Prostate gland (tissue), 2 donors: Measurements from ENCODE around the gene RAB1A. TPM values are rescaled to one million over a fixed set of nuclear protein-coding genes. Genes with fewer than 3 reads are reported as not detected.
"Not testable (repeated sequence)": the region's sequence is repeated elsewhere in the genome, so short reads cannot be mapped to it uniquely, and the experiment has no call there.

ENCODE experiments used
- DNase-seq: peaks from one replicate; pipeline ENCODE4 v3.0.0-alpha.2; 2019; ENCODE audit warnings: low spot score
- H3K27ac ChIP-seq, 2 donors: fragments of 200-600 bp; sonication (generic); 2 replicates each; pipeline ENCODE4 v1.5.1; 2017 to 2019
- H3K27me3 ChIP-seq: fragments of 200-600 bp; sonication (generic); replicated peaks from 2 replicates; pipeline ENCODE4 v1.5.1; 2019; ENCODE audit not compliant: insufficient read depth
- H3K36me3 ChIP-seq, 2 donors: fragments of 200-600 bp; sonication (generic); 1 replicate in 1 of 2; 2 replicates in 1 of 2; pipeline versions ENCODE4 v1.5.1 to v1.8.1; 2017 to 2019
- H3K4me1 ChIP-seq: fragments of 200-600 bp; sonication (generic); replicated peaks from 2 replicates; pipeline ENCODE4 v1.5.1; 2019
- H3K4me3 ChIP-seq, 2 donors: fragments of 200-600 bp; sonication (generic); 2 replicates each; pipeline ENCODE4 v1.5.1; 2017 to 2019
- H3K9me3 ChIP-seq: fragments of 200-600 bp; sonication (generic); 2 replicates; pipeline ENCODE4 v1.5.1; 2017
- CTCF ChIP-seq, 4 experiments: fragments of 200-600 bp in 2 of 4; fragments of 450-650 bp in 2 of 4; sonication (generic) in 2 of 4; IDR thresholded peaks; 1 replicate in 3 of 4; 2 replicates in 1 of 4; pipeline ENCODE4 v1.5.1; 2016 to 2019; ENCODE audit warnings: antibody characterized with exemption in 4 of 4, mild to moderate bottlenecking in 2 of 4, moderate library complexity in 2 of 4
- POLR2A ChIP-seq: fragments of 450-650 bp; IDR thresholded peaks from one replicate; pipeline ENCODE4 v1.6.1; 2016; ENCODE audit warnings: antibody characterized with exemption, mild to moderate bottlenecking
- POLR2AphosphoS5 ChIP-seq: sonication (generic); formaldehyde crosslinking; IDR thresholded peaks from one replicate; pipeline ENCODE4 v1.6.1; 2017; ENCODE audit warnings: antibody characterized with exemption
- WGBS: methylation state at CpG from one replicate; pipeline ENCODE4 v1.1.5; 2018; 5-methylcytosine and 5-hydroxymethylcytosine counted together
- intact Hi-C: fragments of 100-400 bp; cut with DNase I; formaldehyde crosslinking; loops from one replicate; pipeline ENCODE4 v1.14.2; 2022
- total RNA-seq, 2 donors: library from RNA; depleted of rRNA; stranded (reverse); fragments of >200 nt; gene quantifications; one replicate each; pipeline ENCODE4 v1.1.0, GENCODE V29; 2016

RAB1A gene
- total RNA-seq, 2 donors from 2014 or later: 50.3 to 67.6 TPM

- H3K4me3 ChIP-seq: no peak overlapping the region
- intact Hi-C loops: no loop called here
These were observed 43.3 kb upstream of the RAB1A start for GRCh38 chr2:65172994-65173790.

GRCh38 chr2:65170611-65171477, 40.9 kb upstream of the RAB1A start:
- H3K4me3 ChIP-seq, H3K9me3 ChIP-seq, H3K4me1 ChIP-seq, H3K27me3 ChIP-seq, H3K36me3 ChIP-seq, H3K27ac ChIP-seq, intact Hi-C loops, DNase-seq: not testable (repeated sequence)
- WGBS: 82% methylated on average over 14 of the region's 14 CpGs

More at GRCh38 chr2:65172994-65173790, 43.3 kb upstream of the RAB1A start:
- no peaks in the 10 kb centered on the region for H3K36me3 ChIP-seq
- H3K9me3 ChIP-seq: no peaks in the 10 kb centered on the region
- no peak overlapping the region for H3K27ac ChIP-seq
- H3K27me3 ChIP-seq: no peaks in the 10 kb centered on the region
- WGBS: 96% methylated on average over 12 of the region's 12 CpGs
- TF ChIP-seq POLR2AphosphoS5 (no peak), CTCF (IDR thresholded peaks at IDR 0.05) (no peak), POLR2A (no peak)
- DNase-seq: no peak
- no peaks in the 10 kb centered on the region for H3K4me1 ChIP-seq

GRCh38 chr2:65169760-65170136, 39.8 kb upstream of the RAB1A start:
- H3K4me1 ChIP-seq: no peaks in the 10 kb centered on the region
- TF ChIP-seq CTCF (IDR thresholded peaks at IDR 0.05) (no peak), POLR2A (no peak), POLR2AphosphoS5 (no peak)
- no peak for DNase-seq
- H3K9me3 ChIP-seq: no peaks in the 10 kb centered on the region
- 80% methylated on average over 4 of the region's 4 CpGs for WGBS
- H3K27me3 ChIP-seq: no peaks in the 10 kb centered on the region
- H3K27ac ChIP-seq: no peak overlapping the region
- H3K36me3 ChIP-seq: no peaks in the 10 kb centered on the region
- no peak overlapping the region for H3K4me3 ChIP-seq
- intact Hi-C loops: no loop called here

GRCh38 chr2:65165558-65165957, 35.7 kb upstream of the RAB1A start:
- no peak overlapping the region for H3K27ac ChIP-seq
- TF ChIP-seq CTCF (IDR thresholded peaks at IDR 0.05): no peak
- TF ChIP-seq POLR2AphosphoS5: no peak
- no peak for TF ChIP-seq POLR2A
- no peaks in the 10 kb centered on the region for H3K4me1 ChIP-seq
- 70% methylated on average over 7 of the region's 7 CpGs for WGBS
- H3K4me3 ChIP-seq: no peak overlapping the region
- DNase-seq: no peak
- intact Hi-C loops: no loop called here
- H3K27me3 ChIP-seq: no peaks in the 10 kb centered on the region
- H3K9me3 ChIP-seq: no peaks in the 10 kb centered on the region
- H3K36me3 ChIP-seq: no peaks in the 10 kb centered on the region

- Histone ChIP-seq H3K4me1 (no peaks in the 10 kb centered on the region), H3K27me3 (no peaks in the 10 kb centered on the region), H3K27ac (no peak overlapping the region), H3K4me3 (no peak overlapping the region), H3K9me3 (no peaks in the 10 kb centered on the region), H3K36me3 (no peaks in the 10 kb centered on the region)
- intact Hi-C loops: no loop called here
- TF ChIP-seq CTCF (IDR thresholded peaks at IDR 0.05) (no peak), POLR2A (no peak), POLR2AphosphoS5 (no peak)
- DNase-seq: no peak
- 78% methylated on average over 2 of the region's 2 CpGs for WGBS
These were observed 34.6 kb upstream of the RAB1A start for GRCh38 chr2:65164426-65164891.
